GM12878 (cell line): ENCODE measurements around the gene SCNN1B.
"Not testable (repeated sequence)": the region's sequence is repeated elsewhere in the genome, so short reads cannot be mapped to it uniquely, and the experiment has no call there.

Experiments used
- CTCF ChIP-seq, 3 experiments: IDR thresholded peaks in 2 of 3; conservative IDR thresholded peaks in 1 of 3; 2 replicates each; pipeline ENCODE4 v1.5.1; 2011; ENCODE audit warnings: low read depth in 3 of 3, low read length in 3 of 3, mild to moderate bottlenecking in 3 of 3, control low read depth in 2 of 3, moderate library complexity in 2 of 3, inconsistent platforms in 1 of 3, mixed read lengths in 1 of 3; ENCODE audit not compliant: control insufficient read depth in 2 of 3, insufficient read depth in 1 of 3; ENCODE audit errors: extremely low read depth in 1 of 3
- MXI1 ChIP-seq: fragments of 150-350 bp; IDR thresholded peaks from 2 replicates; pipeline ENCODE4 v1.6.1; 2011; ENCODE audit warnings: low read depth, mild to moderate bottlenecking, inconsistent platforms, low read length, improper control_type of control experiment

DNA sequence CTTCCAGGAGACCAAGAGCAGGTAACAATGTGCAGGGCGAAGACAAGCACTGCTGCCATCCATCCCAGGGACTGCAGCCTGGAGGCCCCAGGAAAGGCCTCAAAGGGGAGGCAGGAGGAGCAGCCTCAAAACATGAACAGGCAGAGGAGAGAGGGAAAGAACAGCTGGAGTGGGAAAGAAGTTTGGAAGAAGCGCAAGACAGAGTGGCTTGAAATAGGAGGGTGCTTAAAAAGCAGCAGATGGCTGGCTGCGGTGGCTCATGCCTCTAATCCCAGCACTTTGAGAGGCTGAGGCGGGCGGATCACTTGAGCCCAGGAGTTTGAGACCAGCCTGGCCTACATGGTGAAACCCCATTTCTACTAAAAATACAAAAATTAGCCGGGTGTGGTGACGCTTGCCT is 98.3 kb downstream of the SCNN1B start:
- TF ChIP-seq CTCF (IDR thresholded peaks at IDR 0.05 in 2 of 3, conservative IDR thresholded peaks at IDR 0.05 in 1 of 3; ENCODE audit: control insufficient read depth in 2 of 3, extremely low read depth in 1 of 3, insufficient read depth in 1 of 3, low read depth in 3 of 3, low read length in 3 of 3); MXI1: not testable (repeated sequence)
